Pancreas (tissue), 10 donors: Measurements from ENCODE around the gene CRACR2B. TPM values are rescaled to one million over a fixed set of nuclear protein-coding genes. Genes with fewer than 3 reads are reported as not detected.

Experiments
- ATAC-seq, 4 donors: fragments of 200-7000 bp; cut with Tn5 transposase; one replicate each; pipeline versions ENCODE4 v1.8.0 to v1.9.1; 2020; ENCODE audit warnings: mild to moderate bottlenecking in 4 of 4, moderate library complexity in 4 of 4
- DNase-seq, 6 donors: peaks; one replicate each; pipeline ENCODE4 v3.0.0-alpha.2; 2020
- FAIRE-seq: peaks from 2 replicates; lab custom pipeline; 2012; peaks lifted over from hg19 to GRCh38; lab: Jason Lieb, UNC
- H3K27ac ChIP-seq, 4 donors: fragments of 200-600 bp; sonication (generic); 1 replicate in 3 of 4; 2 replicates in 1 of 4; pipeline versions ENCODE4 v1.5.0 to v1.8.0; 2020
- H3K27me3 ChIP-seq, 4 donors: fragments of 200-600 bp; one replicate each; pipeline ENCODE4 v1.8.0; 2021
- H3K36me3 ChIP-seq, 3 donors: fragments of 200-600 bp; sonication (generic) in 1 of 3; one replicate each; pipeline versions ENCODE4 v1.5.0 to v1.8.0; 2020 to 2021
- H3K4me1 ChIP-seq, 3 donors: fragments of 200-600 bp; one replicate each; pipeline ENCODE4 v1.8.0; 2021
- H3K4me3 ChIP-seq, 4 donors: fragments of 200-600 bp; sonication (generic) in 2 of 4; one replicate each; pipeline versions ENCODE4 v1.5.0 to v1.8.0; 2020 to 2021
- H3K9me3 ChIP-seq, 4 donors: fragments of 200-600 bp; one replicate each; pipeline ENCODE4 v1.8.0; 2021
- WGBS, 2 donors: extraction: QIAGEN DNeasy Blood & Tissue Kit; methylation state at CpG; one replicate each; pipeline ENCODE4 v1.1.7; 2013; 5-methylcytosine and 5-hydroxymethylcytosine counted together
- intact Hi-C, 3 donors: fragments of 100-400 bp; cut with DNase I; formaldehyde crosslinking; loops; one replicate each; pipeline versions ENCODE4 v1.11.1 to v1.14.2; 2022
- polyA plus RNA-seq, 2 donors: library from polyadenylated mRNA; stranded (reverse); fragments of 200-250 nt; gene quantifications; one replicate each; pipeline ENCODE4 v1.2.3, GENCODE V29; 2013
- total RNA-seq, 6 donors: library from RNA; stranded (reverse); fragmentation: NEBNext Ultra II Directional in 4 of 6; extraction: Animal tissue kit (Norgen Biotek cat#: 25700) in 4 of 6; gene quantifications; one replicate each; pipeline versions ENCODE4 v1.2.1 to v1.2.4, GENCODE V29; 2021 to 2023
- TF ChIP-seq, protein P1 (sequence below), 4 donors: fragments of 200-600 bp; sonication (generic) in 3 of 4; IDR thresholded peaks; one replicate each; pipeline versions ENCODE4 v1.5.0 to v1.8.0; 2021; ENCODE audit warnings: antibody characterized with exemption in 4 of 4
- donor health status: healthy with polysubstance abuse.
- donor health status: DM: no; HTN: no; CAD: no; lungs with moderate emphysema.
- donor health status: DM: no; HTN: no; CAD: no.
- donor health status: control.
- donor health status: control.
- donor health status: Bipolar disorder and iron deficiency.
- donor health status: DM: yes; HTN: yes; CAD: no.
- donor health status: DM: no; HTN: no; CAD: no.
- donor health status: DM: no; HTN: no; CAD: no.
- donor health status: DM: yes; HTN: yes; CAD: no.

CRACR2B gene
- total and polyA plus RNA-seq, 8 donors: 60.6 to 378 (median 125) TPM

DNA sequence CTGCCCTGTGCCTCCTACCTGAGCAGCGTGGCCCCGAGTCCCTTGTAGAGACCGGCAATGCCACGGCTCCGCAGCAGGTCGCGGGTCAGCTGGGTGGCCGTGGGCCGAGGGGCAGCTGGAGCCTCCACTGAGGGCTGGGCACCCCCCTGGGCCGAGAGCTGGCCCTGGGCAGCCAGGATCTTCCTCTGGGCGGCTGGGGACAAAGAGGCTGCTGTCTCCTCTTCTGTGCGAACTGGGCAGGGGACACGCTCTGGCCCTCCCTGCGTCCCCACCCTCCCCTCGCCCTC lies 35.2 kb upstream of the CRACR2B start:
- no peaks in the 10 kb centered on the region for H3K9me3 ChIP-seq
- intact Hi-C loops: no loop called here
- WGBS, 2 donors: 85 to 90% methylated on average over 7 to 15 of the region's 15 CpGs
- ATAC-seq (no peak), FAIRE-seq (no peak), DNase-seq (peak in 2 of 6 donors; percentile 17 to 80)
- H3K4me1 ChIP-seq: peaks cover 8 to 14% (median 8%) of the 10 kb centered on the region in 3 donors
- H3K27ac ChIP-seq: no peak overlapping the region
- H3K36me3 ChIP-seq: peaks cover 0 to 14% (median 4%) of the 10 kb centered on the region in 3 donors
- TF ChIP-seq, protein P1, sequence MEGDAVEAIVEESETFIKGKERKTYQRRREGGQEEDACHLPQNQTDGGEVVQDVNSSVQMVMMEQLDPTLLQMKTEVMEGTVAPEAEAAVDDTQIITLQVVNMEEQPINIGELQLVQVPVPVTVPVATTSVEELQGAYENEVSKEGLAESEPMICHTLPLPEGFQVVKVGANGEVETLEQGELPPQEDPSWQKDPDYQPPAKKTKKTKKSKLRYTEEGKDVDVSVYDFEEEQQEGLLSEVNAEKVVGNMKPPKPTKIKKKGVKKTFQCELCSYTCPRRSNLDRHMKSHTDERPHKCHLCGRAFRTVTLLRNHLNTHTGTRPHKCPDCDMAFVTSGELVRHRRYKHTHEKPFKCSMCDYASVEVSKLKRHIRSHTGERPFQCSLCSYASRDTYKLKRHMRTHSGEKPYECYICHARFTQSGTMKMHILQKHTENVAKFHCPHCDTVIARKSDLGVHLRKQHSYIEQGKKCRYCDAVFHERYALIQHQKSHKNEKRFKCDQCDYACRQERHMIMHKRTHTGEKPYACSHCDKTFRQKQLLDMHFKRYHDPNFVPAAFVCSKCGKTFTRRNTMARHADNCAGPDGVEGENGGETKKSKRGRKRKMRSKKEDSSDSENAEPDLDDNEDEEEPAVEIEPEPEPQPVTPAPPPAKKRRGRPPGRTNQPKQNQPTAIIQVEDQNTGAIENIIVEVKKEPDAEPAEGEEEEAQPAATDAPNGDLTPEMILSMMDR (IDR thresholded peaks at IDR 0.05): no peak
- no peaks in the 10 kb centered on the region for H3K27me3 ChIP-seq
- no peak overlapping the region for H3K4me3 ChIP-seq

DNA sequence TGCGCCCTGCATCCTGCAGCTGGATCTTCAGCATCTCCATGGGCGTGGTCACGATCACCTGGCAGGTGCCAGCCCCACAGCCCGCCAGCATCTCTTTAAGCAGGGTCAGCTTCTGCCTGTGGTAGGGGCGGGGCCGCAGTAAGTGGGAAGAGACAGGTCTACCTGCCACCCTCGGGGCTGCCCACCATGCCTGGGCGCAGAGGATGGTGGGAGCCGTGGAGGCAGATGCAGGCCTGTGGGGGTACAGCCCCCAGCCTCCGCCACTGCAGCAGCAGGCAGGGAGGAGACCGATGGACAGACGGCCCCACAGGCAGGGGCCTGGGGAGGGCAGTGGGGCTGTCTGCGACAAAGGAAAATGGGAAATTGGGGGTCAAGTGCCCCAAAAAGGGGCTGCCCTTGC lies 34.8 kb upstream of the CRACR2B start:
- FAIRE-seq: no peak
- DNase-seq: peak in 3 of 6 donors; percentile 35 to 74 (median 63)
- no peaks in the 10 kb centered on the region for H3K9me3 ChIP-seq
- H3K27me3 ChIP-seq: no peaks in the 10 kb centered on the region
- no peak for ATAC-seq
- TF ChIP-seq, protein P1 (IDR thresholded peaks at IDR 0.05): no peak
- peaks cover 0 to 14% (median 4%) of the 10 kb centered on the region in 3 donors for H3K36me3 ChIP-seq
- peak overlapping the region in 1 of 4 donors; percentile 72 for H3K4me3 ChIP-seq
- H3K4me1 ChIP-seq: peaks cover 8 to 14% (median 8%) of the 10 kb centered on the region in 3 donors
- WGBS, 2 donors: 73 to 86% methylated on average over 12 to 13 of the region's 13 CpGs
- no peak overlapping the region for H3K27ac ChIP-seq
- intact Hi-C loops: no loop called here

DNA sequence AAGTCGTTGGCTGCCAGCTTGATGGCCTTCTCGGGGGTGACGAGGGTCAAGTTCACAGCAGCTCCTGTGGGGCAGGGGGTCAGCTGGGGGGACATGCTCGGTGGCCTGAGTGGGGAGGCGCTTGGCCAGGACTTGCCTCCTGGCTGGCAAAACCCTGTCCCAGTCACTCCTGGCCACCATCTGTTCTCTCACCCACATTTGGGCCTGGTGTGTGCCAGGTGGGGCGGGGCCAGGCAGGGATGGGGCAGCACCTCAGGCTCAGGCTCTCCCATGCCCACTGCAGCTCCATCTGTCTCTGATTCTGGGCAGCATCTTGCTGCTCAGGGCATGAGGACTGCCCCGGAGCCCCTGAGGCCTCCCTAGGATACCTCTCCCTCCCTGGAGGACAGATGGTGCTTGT lies 34.2 kb upstream of the CRACR2B start:
- WGBS, 2 donors: 38 to 41% methylated on average over 7 of the region's 7 CpGs
- TF ChIP-seq, protein P1 (IDR thresholded peaks at IDR 0.05): no peak
- intact Hi-C loops: no loop called here
- peak overlapping the region in 3 of 4 donors; percentile 60 to 85 (median 72) for H3K4me3 ChIP-seq
- DNase-seq (peak; percentile 85 to 96 (median 90)), FAIRE-seq (no peak), ATAC-seq (peak; percentile 30 to 48 (median 41))
- no peaks in the 10 kb centered on the region for H3K9me3 ChIP-seq
- H3K4me1 ChIP-seq: peaks cover 8 to 17% (median 8%) of the 10 kb centered on the region in 3 donors
- no peaks in the 10 kb centered on the region for H3K27me3 ChIP-seq
- H3K27ac ChIP-seq: peak overlapping the region in 3 of 4 donors; percentile 86 to 90 (median 89)
- peaks cover 0 to 14% (median 4%) of the 10 kb centered on the region in 3 donors for H3K36me3 ChIP-seq

DNA sequence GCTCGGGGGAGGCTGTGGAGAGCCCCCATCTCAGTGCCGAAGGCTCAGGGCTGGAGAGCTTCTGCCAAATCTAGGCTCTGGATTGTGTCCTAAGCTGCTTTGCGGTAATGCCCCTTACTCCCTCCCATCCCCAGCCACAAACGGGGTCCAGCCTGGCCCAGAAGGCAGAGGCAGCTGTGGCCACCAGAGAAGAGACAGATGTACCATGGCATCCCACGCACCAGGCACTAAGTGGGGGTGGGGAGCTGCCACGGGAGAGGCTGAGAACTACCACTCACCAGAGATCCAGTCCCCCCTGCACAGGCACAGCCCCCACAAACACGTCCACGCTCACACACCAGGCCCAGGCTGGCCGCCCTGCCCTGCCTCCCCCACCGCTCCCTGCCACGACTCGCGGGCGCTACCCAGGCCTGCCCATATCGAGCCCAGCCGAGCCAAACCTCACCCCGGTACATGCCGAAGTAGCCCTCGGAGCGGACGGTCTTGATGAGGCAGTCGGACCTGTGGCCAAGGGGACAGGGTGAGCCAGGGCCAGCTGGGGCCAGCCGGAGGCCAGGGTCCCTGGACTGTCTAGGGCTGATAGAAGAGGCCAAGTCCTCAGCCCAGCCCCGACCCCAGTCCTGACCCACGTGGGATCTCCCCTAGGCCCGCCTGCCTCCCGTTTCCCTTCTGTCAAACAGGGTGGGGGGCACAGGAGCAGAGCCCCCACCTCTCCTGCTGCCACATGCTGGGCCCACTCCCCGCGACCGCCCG lies 33.5 kb upstream of the CRACR2B start:
- no peak for FAIRE-seq
- TF ChIP-seq, protein P1 (IDR thresholded peaks at IDR 0.05): no peak
- peak; percentile 0 to 8 (median 2) for ATAC-seq
- intact Hi-C loops: no loop called here
- peak in 4 of 6 donors; percentile 45 to 90 (median 60) for DNase-seq
- 36 to 37% methylated on average over 30 to 31 of the region's 31 CpGs for WGBS, 2 donors
- H3K36me3 ChIP-seq: peaks cover 0 to 14% (median 4%) of the 10 kb centered on the region in 3 donors
- peak overlapping the region; percentile 86 to 90 (median 88) for H3K27ac ChIP-seq
- no peaks in the 10 kb centered on the region for H3K9me3 ChIP-seq
- H3K4me1 ChIP-seq: peaks cover 8 to 17% (median 8%) of the 10 kb centered on the region in 3 donors
- H3K27me3 ChIP-seq: no peaks in the 10 kb centered on the region
- H3K4me3 ChIP-seq: peak overlapping the region in 3 of 4 donors; percentile 60 to 85 (median 72)
